ENCODE results near the gene MED25. TPM values are rescaled to one million over a fixed set of nuclear protein-coding genes. Genes with fewer than 3 reads are reported as not detected.

MED25 gene
- total and polyA plus RNA-seq, 9 of the 15 experiments (the other 6 are each of a cell fraction or from before 2014, with no cell fraction given) = 4.1 to 93.9 (median 19.3) TPM

DNA sequence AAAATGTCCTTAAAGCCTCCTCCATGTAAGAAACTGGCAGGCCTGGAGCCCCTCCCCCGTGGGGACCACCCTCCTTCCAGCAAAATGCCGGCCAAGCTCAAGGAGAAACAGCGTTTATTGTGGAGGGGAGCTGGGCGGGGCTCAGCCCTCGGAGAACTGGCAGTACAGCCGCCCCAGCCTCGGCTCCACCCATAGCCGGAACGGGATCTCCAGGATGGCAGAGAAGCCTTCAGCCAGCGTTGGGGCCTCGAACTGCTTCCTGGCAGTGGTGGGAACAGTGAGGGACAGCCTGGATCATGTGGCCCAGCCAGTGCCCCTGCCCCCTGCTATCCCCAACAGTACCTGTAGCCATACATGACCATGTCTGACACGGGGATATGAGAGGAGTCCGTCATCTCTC, 43.0 kb downstream of the MED25 start:
- peaks cover 28% of the 10 kb centered on the region for H3K79me2 ChIP-seq (ENCODE audit: control insufficient read depth, insufficient read depth, low read length)
- H3K4me1 ChIP-seq (replicated peaks in 1 of 2; ENCODE audit: control insufficient read depth in 2 of 2, insufficient read depth in 2 of 2, low read length in 2 of 2) = peaks cover 13 to 80% of the 10 kb centered on the region in 2 experiments; a peak in 4 of 5 replicates
- H3K9me3 ChIP-seq (replicated peaks; ENCODE audit: control insufficient read depth, insufficient read depth, low read depth, low read length) = no peaks in the 10 kb centered on the region
- H2AFZ ChIP-seq (ENCODE audit: low read depth, low read length) = no peak overlapping the region
- H3K27me3 ChIP-seq (ENCODE audit: control insufficient read depth in 2 of 2, insufficient read depth in 2 of 2, low read length in 2 of 2) = no peaks in the 10 kb centered on the region
- no peak overlapping the region for H3K4me2 ChIP-seq (ENCODE audit: insufficient read depth, low read length)
- CTCF ChIA-PET (ENCODE audit: low intra/inter-chr PET ratio) = no interaction called here
- H4K20me1 ChIP-seq (replicated peaks; ENCODE audit: control insufficient read depth, insufficient read depth, low read length) = peaks cover 24% of the 10 kb centered on the region; the same call in 1 of the 2 replicates
- BruUV-seq (replicated peaks) = no TSS peak
- 75% methylated on average over 12 of the region's 13 CpGs for WGBS (ENCODE audit: insufficient coverage, low coverage, missing lambda C conversion rate)
- H3K27ac ChIP-seq (ENCODE audit: extremely low read depth, low read depth, low read length) = no peak overlapping the region
- FAIRE-seq (no peak), DNase-seq (ENCODE audit: extremely low read depth in 1 of 4, low spot score in 3 of 4) (no peak), ATAC-seq (no peak)
- H3K9ac ChIP-seq (ENCODE audit: insufficient read depth in 1 of 2, low read depth in 2 of 2, low read length in 2 of 2) = peak overlapping the region in 1 of 2 experiments; percentile 19; a peak in 2 of 4 replicates
- H3K4me3 ChIP-seq = no peak overlapping the region
- POLR2A ChIA-PET = interaction anchor here (0.5 to 1.3 kb wide), 2 partner anchors 9 to 336 kb away, joined by 3 to 6 read pairs; no protein-coding TSS in a partner anchor
- TF ChIP-seq POLR2A (conservative IDR thresholded peaks at IDR 0.05) (peak; percentile 1), POLR2AphosphoS5 (IDR thresholded peaks at IDR 0.05; ENCODE audit: control insufficient read depth, insufficient read depth, low read depth, low read length) (peak; percentile 13; the same call in 1 of the 2 replicates), POLR2AphosphoS2 (IDR thresholded peaks at IDR 0.05; ENCODE audit: low read length) (peak; percentile 24; the same call in 1 of the 2 replicates), KLF1 (tag; IDR thresholded peaks at IDR 0.05) (no peak), RBFOX2 (IDR thresholded peaks at IDR 0.05; ENCODE audit: low read depth, low read length) (0 out of 2 replicates have a peak, but pooled peaks have one; percentile 14), TSC22D4 (tag; IDR thresholded peaks at IDR 0.05) (no peak), SIN3A (IDR thresholded peaks at IDR 0.05; ENCODE audit: borderline replicate concordance in 2 of 2, control insufficient read depth in 1 of 2, low read depth in 2 of 2, low read length in 2 of 2) (peak in 1 of 2 experiments; percentile 10; a peak in 1 of 4 replicates), SUPT5H (IDR thresholded peaks at IDR 0.05) (0 out of 2 replicates have a peak, but pooled peaks have one; percentile 19), RFX5 (IDR thresholded peaks at IDR 0.05; ENCODE audit: low read depth, low read length) (no peak), NR4A1 (CRISPR knock-in tag; IDR thresholded peaks at IDR 0.05) (no peak), NR4A1 (tag; IDR thresholded peaks at IDR 0.05) (no peak), RBM22 (IDR thresholded peaks at IDR 0.05; ENCODE audit: low read depth, low read length, poor library complexity, severe bottlenecking) (peak; percentile 8)
- peaks cover 4% of the 10 kb centered on the region for H3K9me1 ChIP-seq (ENCODE audit: control insufficient read depth, insufficient read depth, low read length)
- in situ Hi-C loops (cut with MboI) (no loop called here), intact Hi-C loops (cut with micrococcal nuclease) (no loop called here)
- H3K36me3 ChIP-seq (ENCODE audit: control insufficient read depth, insufficient read depth, low read length) = peaks cover 87% of the 10 kb centered on the region

All from K562 (cell line).